Measurements from ENCODE around the gene HABP4. TPM values are rescaled to one million over a fixed set of nuclear protein-coding genes. Genes with fewer than 3 reads are reported as not detected.

The HABP4 gene
- total RNA-seq, 4 donors from 2014 or later: 41.1 to 106 (median 60.0) TPM

- Histone ChIP-seq H3K36me3 (peaks cover 0 to 87% of the 10 kb centered on the region in 2 donors), H3K27me3 (no peaks in the 10 kb centered on the region), H3K4me1 (no peaks in the 10 kb centered on the region), H3K4me3 (no peak overlapping the region), H3K9me3 (no peaks in the 10 kb centered on the region), H3K27ac (no peak overlapping the region)
- WGBS, 2 donors (ENCODE audit: low coverage in 1 of 2): 94 to 97% methylated on average over 3 to 5 of the region's 5 CpGs
- ATAC-seq: no peak
- TF ChIP-seq, protein P1, sequence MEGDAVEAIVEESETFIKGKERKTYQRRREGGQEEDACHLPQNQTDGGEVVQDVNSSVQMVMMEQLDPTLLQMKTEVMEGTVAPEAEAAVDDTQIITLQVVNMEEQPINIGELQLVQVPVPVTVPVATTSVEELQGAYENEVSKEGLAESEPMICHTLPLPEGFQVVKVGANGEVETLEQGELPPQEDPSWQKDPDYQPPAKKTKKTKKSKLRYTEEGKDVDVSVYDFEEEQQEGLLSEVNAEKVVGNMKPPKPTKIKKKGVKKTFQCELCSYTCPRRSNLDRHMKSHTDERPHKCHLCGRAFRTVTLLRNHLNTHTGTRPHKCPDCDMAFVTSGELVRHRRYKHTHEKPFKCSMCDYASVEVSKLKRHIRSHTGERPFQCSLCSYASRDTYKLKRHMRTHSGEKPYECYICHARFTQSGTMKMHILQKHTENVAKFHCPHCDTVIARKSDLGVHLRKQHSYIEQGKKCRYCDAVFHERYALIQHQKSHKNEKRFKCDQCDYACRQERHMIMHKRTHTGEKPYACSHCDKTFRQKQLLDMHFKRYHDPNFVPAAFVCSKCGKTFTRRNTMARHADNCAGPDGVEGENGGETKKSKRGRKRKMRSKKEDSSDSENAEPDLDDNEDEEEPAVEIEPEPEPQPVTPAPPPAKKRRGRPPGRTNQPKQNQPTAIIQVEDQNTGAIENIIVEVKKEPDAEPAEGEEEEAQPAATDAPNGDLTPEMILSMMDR (IDR thresholded peaks at IDR 0.05): no peak
- no peak for TF ChIP-seq POLR2AphosphoS5 (IDR thresholded peaks at IDR 0.05)
- TF ChIP-seq POLR2A (IDR thresholded peaks at IDR 0.05): no peak
- TF ChIP-seq EP300 (IDR thresholded peaks at IDR 0.05): no peak
Measured at GRCh38 chr9:96467784-96468183, 17.8 kb downstream of the HABP4 start.

DNA sequence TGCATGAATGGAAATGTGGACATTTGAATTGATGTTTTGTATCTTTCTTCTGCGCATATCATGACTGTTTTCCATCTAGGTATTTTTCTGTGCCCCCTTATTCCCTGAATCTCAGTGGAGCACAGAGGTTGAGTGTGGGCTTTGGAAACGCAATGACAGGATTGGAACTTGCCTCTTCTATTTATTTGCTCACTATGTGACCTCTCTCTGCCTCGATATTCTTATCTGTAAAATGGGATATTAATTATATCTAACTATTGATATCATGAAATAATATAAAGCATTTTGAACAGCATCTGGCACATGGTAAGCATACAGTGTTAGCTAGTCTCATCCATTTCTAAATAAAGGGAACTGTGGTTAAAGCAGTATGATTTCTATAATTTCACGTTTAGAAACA lies 26.0 kb downstream of the HABP4 start:
- Histone ChIP-seq H3K27me3 (no peaks in the 10 kb centered on the region), H3K4me3 (no peak overlapping the region)
- 86 to 96% methylated on average over 4 of the region's 4 CpGs for WGBS, 2 donors (ENCODE audit: low coverage in 1 of 2)

DNA sequence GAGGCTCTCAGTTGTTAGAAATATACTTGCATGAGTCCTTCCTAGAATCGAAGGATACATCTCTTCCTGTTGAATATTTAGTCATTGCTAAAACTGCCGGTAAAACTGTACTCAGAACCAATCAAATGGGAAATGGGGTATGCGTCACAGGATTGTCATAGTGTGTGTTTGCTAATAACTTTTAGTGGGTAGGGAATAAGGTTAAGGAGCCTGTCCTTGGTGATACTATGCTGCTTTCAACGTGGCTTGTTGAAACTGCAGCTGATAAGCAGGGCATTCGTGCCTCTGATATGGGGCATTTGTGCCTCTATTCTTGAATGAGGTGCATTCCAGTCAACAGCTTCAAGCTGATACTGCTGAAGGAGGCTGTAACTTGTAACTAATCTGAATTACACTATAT lies 26.6 kb downstream of the HABP4 start:
- ATAC-seq: no peak
- Histone ChIP-seq H3K4me3 (no peak overlapping the region), H3K36me3 (peaks cover 3 to 64% of the 10 kb centered on the region in 2 donors), H3K27ac (no peak overlapping the region), H3K27me3 (no peaks in the 10 kb centered on the region), H3K4me1 (no peaks in the 10 kb centered on the region), H3K9me3 (no peaks in the 10 kb centered on the region)
- WGBS, 2 donors (ENCODE audit: low coverage in 1 of 2): 57 to 77% methylated on average over 5 of the region's 5 CpGs
- TF ChIP-seq, protein P1 (IDR thresholded peaks at IDR 0.05): no peak
- no peak for TF ChIP-seq POLR2AphosphoS5 (IDR thresholded peaks at IDR 0.05)
- TF ChIP-seq POLR2A (IDR thresholded peaks at IDR 0.05): no peak
- TF ChIP-seq EP300 (IDR thresholded peaks at IDR 0.05): no peak

More for the DNA sequence above, 26.0 kb downstream of the HABP4 start:
- Histone ChIP-seq H3K27ac (no peak overlapping the region), H3K9me3 (no peaks in the 10 kb centered on the region), H3K4me1 (no peaks in the 10 kb centered on the region), H3K36me3 (peaks cover 3 to 68% of the 10 kb centered on the region in 2 donors)
- ATAC-seq: no peak
- TF ChIP-seq, protein P1 (IDR thresholded peaks at IDR 0.05): no peak
- no peak for TF ChIP-seq POLR2AphosphoS5 (IDR thresholded peaks at IDR 0.05)
- TF ChIP-seq EP300 (IDR thresholded peaks at IDR 0.05): no peak
- TF ChIP-seq POLR2A (IDR thresholded peaks at IDR 0.05): no peak

DNA sequence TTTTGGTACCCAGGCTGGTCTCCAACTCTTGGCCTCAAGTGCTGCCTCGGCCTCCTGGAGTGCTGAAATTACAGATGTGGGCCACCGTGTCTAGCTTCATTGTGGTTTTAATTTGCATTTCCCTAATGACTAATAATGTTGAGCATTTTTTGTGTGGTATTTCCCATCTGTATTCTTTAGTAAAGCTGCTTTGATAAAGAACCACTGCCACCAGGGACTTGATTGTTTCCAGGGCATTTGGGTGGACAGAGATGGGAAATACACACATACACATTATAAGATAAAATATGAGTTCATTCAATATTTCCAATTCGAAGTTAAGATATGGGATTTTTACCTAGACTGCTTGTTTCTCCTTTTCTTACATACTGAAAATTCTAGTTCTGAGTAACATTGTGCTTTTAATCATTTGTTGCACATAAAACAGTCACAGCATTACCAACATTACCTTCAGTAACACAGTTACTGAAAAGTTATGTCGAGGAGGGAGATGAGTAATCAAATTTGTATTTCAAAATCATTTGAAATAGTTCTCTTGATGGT lies 28.9 kb downstream of the HABP4 start:
- 62 to 67% methylated on average over 4 of the region's 4 CpGs for WGBS, 2 donors (ENCODE audit: low coverage in 1 of 2)
- peaks cover 0 to 15% (median 4%) of the 10 kb centered on the region in 3 donors for H3K4me1 ChIP-seq
- H3K4me3 ChIP-seq: no peak overlapping the region
- ATAC-seq: no peak
- H3K9me3 ChIP-seq: no peaks in the 10 kb centered on the region
- peaks cover 3 to 49% of the 10 kb centered on the region in 2 donors for H3K36me3 ChIP-seq
- H3K27me3 ChIP-seq: no peaks in the 10 kb centered on the region
- no peak for TF ChIP-seq POLR2A (IDR thresholded peaks at IDR 0.05)
- TF ChIP-seq POLR2AphosphoS5 (IDR thresholded peaks at IDR 0.05): no peak
- TF ChIP-seq, protein P1 (IDR thresholded peaks at IDR 0.05): no peak
- no peak for TF ChIP-seq EP300 (IDR thresholded peaks at IDR 0.05)
- H3K27ac ChIP-seq: no peak overlapping the region

DNA sequence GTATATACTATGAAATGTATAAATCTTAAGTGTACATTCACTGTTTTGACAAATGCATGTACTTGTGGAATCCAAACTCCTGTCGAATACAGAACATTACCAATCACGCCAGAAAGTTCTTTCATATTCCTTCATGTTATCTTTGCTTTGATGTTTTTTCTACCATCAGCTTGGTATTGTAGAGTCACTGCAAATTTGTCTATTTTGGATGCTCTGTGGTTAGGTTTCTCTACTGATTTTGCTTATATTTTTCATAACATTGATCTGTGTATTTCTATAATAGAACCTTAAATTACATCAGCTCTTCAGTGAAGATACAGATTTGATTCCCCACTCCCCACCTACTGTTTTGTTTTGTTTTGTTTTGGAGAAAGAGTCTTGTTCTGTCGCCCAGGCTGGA lies 30.8 kb downstream of the HABP4 start:
- Histone ChIP-seq H3K4me1 (peaks cover 0 to 23% (median 9%) of the 10 kb centered on the region in 3 donors), H3K27ac (no peak overlapping the region), H3K9me3 (no peaks in the 10 kb centered on the region), H3K36me3 (peaks cover 0 to 45% of the 10 kb centered on the region in 2 donors), H3K27me3 (no peaks in the 10 kb centered on the region), H3K4me3 (no peak overlapping the region)
- no peak for TF ChIP-seq EP300 (IDR thresholded peaks at IDR 0.05)
- TF ChIP-seq, protein P1 (IDR thresholded peaks at IDR 0.05): no peak
- TF ChIP-seq POLR2A (IDR thresholded peaks at IDR 0.05): no peak
- TF ChIP-seq POLR2AphosphoS5 (IDR thresholded peaks at IDR 0.05): no peak
- no peak for ATAC-seq
- 98 to 100% methylated on average over 2 of the region's 3 CpGs for WGBS, 2 donors (ENCODE audit: low coverage in 1 of 2)

All from gastroesophageal sphincter (tissue), 4 donors.